ENCODE results near the gene IFNL1. TPM values are rescaled to one million over a fixed set of nuclear protein-coding genes. Genes with fewer than 3 reads are reported as not detected.
"Not testable (repeated sequence)": the region's sequence is repeated elsewhere in the genome, so short reads cannot be mapped to it uniquely, and the experiment has no call there.

IFNL1 gene
- total and polyA plus RNA-seq, 9 donors: not detected

- H3K27me3 ChIP-seq: no peaks in the 10 kb centered on the region
- DNase-seq: no peak
- H3K4me1 ChIP-seq (ENCODE audit: insufficient read depth): no peaks in the 10 kb centered on the region
- no peaks in the 10 kb centered on the region for H3K9me3 ChIP-seq
- intact Hi-C loops (cut with DNase I): no loop called here
- H3K27ac ChIP-seq: no peak overlapping the region
- WGBS, 3 donors: 20 to 38% (median 31%) methylated on average over 44 to 71 of the region's 71 CpGs
- no peak overlapping the region for H3K4me3 ChIP-seq
- H3K36me3 ChIP-seq: no peaks in the 10 kb centered on the region
- TF ChIP-seq POLR2A (IDR thresholded peaks at IDR 0.05) (no peak), CTCF (IDR thresholded peaks at IDR 0.05) (no peak), EP300 (IDR thresholded peaks at IDR 0.05) (no peak)
Measured at GRCh38 chr19:39307046-39307821, 11.0 kb downstream of the IFNL1 start.

- H3K4me3 ChIP-seq: no peak overlapping the region
- 37 to 68% (median 48%) methylated on average over 66 to 82 of the region's 82 CpGs for WGBS, 3 donors
- H3K27me3 ChIP-seq: no peaks in the 10 kb centered on the region
- H3K9me3 ChIP-seq: no peaks in the 10 kb centered on the region
- intact Hi-C loops (cut with DNase I): no loop called here
- DNase-seq: no peak
- no peaks in the 10 kb centered on the region for H3K4me1 ChIP-seq (ENCODE audit: insufficient read depth)
- H3K36me3 ChIP-seq: no peaks in the 10 kb centered on the region
- no peak overlapping the region for H3K27ac ChIP-seq
- no peak for TF ChIP-seq EP300 (IDR thresholded peaks at IDR 0.05)
- no peak for TF ChIP-seq CTCF (IDR thresholded peaks at IDR 0.05)
- TF ChIP-seq POLR2A (IDR thresholded peaks at IDR 0.05): no peak
Measured at GRCh38 chr19:39307822-39308530, 11.8 kb downstream of the IFNL1 start.

- no peaks in the 10 kb centered on the region for H3K27me3 ChIP-seq
- DNase-seq: no peak
- H3K9me3 ChIP-seq: no peaks in the 10 kb centered on the region
- no peak for TF ChIP-seq CTCF (IDR thresholded peaks at IDR 0.05)
- no peak for TF ChIP-seq POLR2A (IDR thresholded peaks at IDR 0.05)
- no peak for TF ChIP-seq EP300 (IDR thresholded peaks at IDR 0.05)
- intact Hi-C loops (cut with DNase I): no loop called here
- WGBS, 3 donors: 59 to 64% (median 59%) methylated on average over 18 of the region's 18 CpGs
- H3K4me1 ChIP-seq (ENCODE audit: insufficient read depth): no peaks in the 10 kb centered on the region
- no peaks in the 10 kb centered on the region for H3K36me3 ChIP-seq
- no peak overlapping the region for H3K27ac ChIP-seq
- H3K4me3 ChIP-seq: no peak overlapping the region
Measured at GRCh38 chr19:39308531-39309304, 12.5 kb downstream of the IFNL1 start.

GRCh38 chr19:39309305-39309670, 13.1 kb downstream of the IFNL1 start:
- H3K27ac ChIP-seq; H3K27me3 ChIP-seq; intact Hi-C loops (cut with DNase I); H3K4me3 ChIP-seq; H3K36me3 ChIP-seq; H3K4me1 ChIP-seq (ENCODE audit: insufficient read depth); H3K9me3 ChIP-seq; DNase-seq: not testable (repeated sequence)
- 85 to 97% (median 97%) methylated on average over 7 of the region's 7 CpGs for WGBS, 3 donors

Measured in ovary (tissue), 9 donors.